PC-3 (cell line): ENCODE data around the gene BUD31. TPM values are rescaled to one million over a fixed set of nuclear protein-coding genes. Genes with fewer than 3 reads are reported as not detected.
A peak's percentile ranks its signal among the peaks of the same experiment; 100 is the strongest.
"Not testable (repeated sequence)": the region's sequence is repeated elsewhere in the genome, so short reads cannot be mapped to it uniquely, and the experiment has no call there.

ENCODE experiments used
- ATAC-seq: fragments of 200-7000 bp; cut with Tn5 transposase; 2 replicates; pipeline ENCODE4 v1.9.1; 2020; ENCODE audit warnings: mild to moderate bottlenecking, moderate library complexity
- BruUV-seq: library from RNA; stranded (reverse); fragments of 400-500 nt; replicated peaks from 2 replicates; lab custom pipeline; 2021; lab: Mats Ljungman, UMichigan
- CTCF ChIA-PET: fragments of 300-600 bp; sonication (Branson Sonifier 250); formaldehyde crosslinking; loops from one replicate; lab custom pipeline; 2022; ENCODE audit warnings: antibody characterized with exemption; lab: Charles Lee
- POLR2A ChIA-PET: fragments of 300-600 bp; sonication (Branson Sonifier 250); formaldehyde crosslinking; loops from one replicate; lab custom pipeline; 2022; ENCODE audit warnings: antibody characterized with exemption; ENCODE audit not compliant: unreplicated experiment; lab: Charles Lee
- DNase-seq: peaks from one replicate; pipeline ENCODE4 v3.0.0-alpha.2; 2015
- H2AFZ ChIP-seq: fragments of 300-600 bp; sonication (generic); 2 replicates; pipeline ENCODE4 v1.6.0; 2016; ENCODE audit warnings: antibody characterized with exemption, low read length
- H3F3A ChIP-seq: fragments of 300-600 bp; sonication (generic); one replicate; pipeline ENCODE4 v1.6.0; 2017; ENCODE audit warnings: antibody characterized with exemption, low read length, control low read depth, mild to moderate bottlenecking; ENCODE audit not compliant: unreplicated experiment
- H3K27ac ChIP-seq: fragments of 300-600 bp; sonication (generic); 2 replicates; pipeline ENCODE4 v1.5.1; 2016; ENCODE audit warnings: mild to moderate bottlenecking, low read length
- H3K27me3 ChIP-seq: fragments of 300-600 bp; sonication (generic); 2 replicates; pipeline ENCODE4 v1.6.1; 2016; ENCODE audit warnings: low read length, mixed read lengths
- H3K36me3 ChIP-seq: fragments of 300-600 bp; sonication (generic); 2 replicates; pipeline ENCODE4 v1.6.1; 2016; ENCODE audit warnings: low read depth, mixed run types, low read length, mixed read lengths
- H3K4me1 ChIP-seq: fragments of 300-600 bp; sonication (generic); 2 replicates; pipeline ENCODE4 v1.5.1; 2016; ENCODE audit warnings: low read length; ENCODE audit not compliant: insufficient read depth
- H3K4me2 ChIP-seq: fragments of 300-600 bp; sonication (generic); 2 replicates; pipeline ENCODE4 v1.6.0; 2016; ENCODE audit warnings: low read length
- H3K4me3 ChIP-seq: fragments of 300-600 bp; sonication (generic); 2 replicates; pipeline ENCODE4 v1.5.1; 2016; ENCODE audit warnings: mild to moderate bottlenecking, low read length, mixed read lengths
- H3K79me2 ChIP-seq: fragments of 300-600 bp; sonication (generic); 2 replicates; pipeline ENCODE4 v1.6.1; 2017; ENCODE audit warnings: low read length, mixed read lengths
- H3K9ac ChIP-seq: fragments of 300-600 bp; sonication (generic); 2 replicates; pipeline ENCODE4 v1.6.0; 2016; ENCODE audit warnings: mild to moderate bottlenecking, low read length
- H3K9me2 ChIP-seq: fragments of 300-600 bp; sonication (generic); replicated peaks from 2 replicates; pipeline ENCODE4 v1.6.1; 2016; ENCODE audit warnings: mixed run types, low read length, mixed read lengths
- H3K9me3 ChIP-seq: fragments of 300-600 bp; sonication (generic); 2 replicates; pipeline ENCODE4 v1.6.1; 2016; ENCODE audit warnings: low read length, mixed read lengths
- H4K20me1 ChIP-seq: fragments of 300-600 bp; sonication (generic); 2 replicates; pipeline ENCODE4 v1.6.1; 2016; ENCODE audit warnings: low read length, mixed read lengths
- EZH2 ChIP-seq: fragments of 300-600 bp; sonication (generic); IDR thresholded peaks from one replicate; pipeline ENCODE4 v1.6.1; 2017; ENCODE audit warnings: antibody characterized with exemption, mild to moderate bottlenecking, low read length; ENCODE audit not compliant: unreplicated experiment
- EZH2phosphoT487 ChIP-seq: fragments of 300-600 bp; sonication (generic); IDR thresholded peaks from 2 replicates; pipeline ENCODE4 v1.6.1; 2018; ENCODE audit warnings: mild to moderate bottlenecking, antibody characterized with exemption, low read length, borderline replicate concordance
- intact Hi-C: fragments of 100-400 bp; cut with micrococcal nuclease; formaldehyde crosslinking; loops from 2 replicates; pipeline ENCODE4 v1.9.0; 2023
- total RNA-seq: library from RNA; depleted of rRNA; stranded (reverse); fragments of >200 nt; gene quantifications from 2 replicates; pipeline ENCODE4 v1.2.3, GENCODE V29; 2014
- TF ChIP-seq, protein P1 (sequence below): fragments of 300-600 bp; sonication (generic); conservative IDR thresholded peaks from 2 replicates; pipeline ENCODE4 v1.5.1; 2017; ENCODE audit warnings: antibody characterized with exemption, low read depth, mild to moderate bottlenecking, low read length

BUD31 gene
- total RNA-seq, 1 experiment from 2014 or later = 144 TPM

DNA sequence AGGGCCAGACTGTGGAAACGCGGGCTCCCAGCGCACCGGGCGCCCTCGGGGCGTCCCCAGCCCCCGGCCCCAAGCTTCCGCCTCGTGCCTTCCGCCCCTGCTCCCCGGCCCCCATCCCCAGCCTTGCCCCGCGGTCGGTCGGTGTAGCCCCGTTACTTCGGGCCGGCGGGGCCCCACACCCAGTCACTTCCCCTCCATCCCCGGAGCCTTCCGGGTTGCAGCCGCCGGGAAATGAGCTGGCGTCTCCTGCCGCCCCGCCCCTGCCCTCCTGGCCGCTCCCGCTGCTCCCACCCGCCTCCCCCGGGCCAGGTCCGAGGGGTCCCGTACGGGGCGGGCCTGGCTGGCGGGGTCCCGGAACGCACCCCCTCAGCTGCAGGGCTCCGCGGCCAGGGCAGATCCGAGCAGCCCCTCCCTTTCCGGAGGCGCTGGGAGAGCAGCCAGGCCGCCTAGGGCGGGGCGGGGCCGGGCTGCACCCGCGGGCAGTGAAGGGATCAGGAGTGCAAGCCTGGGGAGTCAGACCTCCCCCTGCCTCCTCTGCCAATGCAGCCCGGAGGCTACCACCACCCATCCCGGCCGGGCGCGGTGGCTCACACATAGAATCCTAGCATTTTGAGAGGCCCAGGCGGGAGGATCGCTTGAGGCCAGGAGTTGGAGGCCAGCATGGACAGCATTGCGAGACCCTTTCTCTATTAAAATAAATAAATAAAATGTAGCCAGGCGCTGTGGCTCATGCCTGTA lies 33.5 kb upstream of the BUD31 start:
- intact Hi-C loops = loop anchor here (5.0 kb wide), 1 partner anchor 163 kb away; no protein-coding TSS in a partner anchor
- CTCF ChIA-PET = interaction anchor here (0.9 kb wide), 1 partner anchor 40 kb away, joined by 7 read pairs; no protein-coding TSS in a partner anchor

DNA sequence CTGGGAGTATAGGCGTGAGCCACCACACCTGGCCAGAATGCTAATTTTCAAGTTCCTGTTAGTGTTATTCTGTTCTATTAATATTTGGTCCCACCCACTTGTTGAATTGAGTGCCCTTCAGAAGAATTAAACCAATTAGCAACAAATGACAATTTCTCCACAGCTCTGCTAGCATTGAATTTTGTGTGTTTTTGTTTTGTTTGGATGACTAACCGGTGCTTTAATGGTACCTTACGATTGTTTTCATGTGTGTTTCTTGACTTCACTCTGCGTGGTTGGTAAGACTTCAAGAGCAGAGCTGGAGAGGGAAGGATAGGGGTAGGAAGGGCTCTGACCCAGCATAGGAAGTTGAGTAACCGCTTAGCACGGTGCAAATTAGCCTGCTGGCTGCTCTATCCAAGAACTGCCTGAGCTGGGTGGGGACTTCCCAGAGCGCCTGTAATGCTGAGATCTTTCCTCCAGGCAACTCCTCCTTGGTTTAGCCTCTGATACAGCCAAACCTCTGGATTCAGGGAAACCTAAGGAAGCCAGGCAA lies 29.7 kb upstream of the BUD31 start:
- Histone ChIP-seq H3K36me3 (peaks cover 9% of the 10 kb centered on the region), H3K27me3 (no peaks in the 10 kb centered on the region), H3K4me3 (no peak overlapping the region), H3K4me1 (peaks cover 10% of the 10 kb centered on the region; the same call in 1 of the 2 replicates), H3K4me2 (no peak overlapping the region), H3K9me3 (no peaks in the 10 kb centered on the region), H3K27ac (no peak overlapping the region), H3K9ac (no peak overlapping the region), H3F3A (no peaks in the 10 kb centered on the region), H4K20me1 (peaks cover 14% of the 10 kb centered on the region; the same call in 1 of the 2 replicates), H3K9me2 (no peaks in the 10 kb centered on the region), H3K79me2 (peaks cover 63% of the 10 kb centered on the region), H2AFZ (no peak overlapping the region)
- DNase-seq (peak; percentile 15), ATAC-seq (peak; percentile 3; the same call in 1 of the 2 replicates)
- ChIA-PET CTCF (no interaction called here), POLR2A (no interaction called here)
- no peak for TF ChIP-seq EZH2phosphoT487
- intact Hi-C loops = loop anchor here (5.0 kb wide), 1 partner anchor 167 kb away; no protein-coding TSS in a partner anchor
- no TSS peak for BruUV-seq

More for the DNA sequence above, 33.5 kb upstream of the BUD31 start:
- DNase-seq = peak; percentile 78
- peaks cover 40% of the 10 kb centered on the region for H3K79me2 ChIP-seq
- H3K9me3 ChIP-seq = no peaks in the 10 kb centered on the region
- H3K9ac ChIP-seq = peak overlapping the region; percentile 82
- peak overlapping the region; percentile 97 for H3K4me2 ChIP-seq
- H4K20me1 ChIP-seq = peaks cover 8% of the 10 kb centered on the region; the same call in 1 of the 2 replicates
- no peaks in the 10 kb centered on the region for H3F3A ChIP-seq
- H3K4me1 ChIP-seq = peaks cover 9% of the 10 kb centered on the region; the same call in 1 of the 2 replicates
- no peaks in the 10 kb centered on the region for H3K9me2 ChIP-seq
- BruUV-seq = no TSS peak
- ATAC-seq = peak; percentile 70
- no peaks in the 10 kb centered on the region for H3K27me3 ChIP-seq
- H3K27ac ChIP-seq = peak overlapping the region; percentile 58
- TF ChIP-seq, protein P1, sequence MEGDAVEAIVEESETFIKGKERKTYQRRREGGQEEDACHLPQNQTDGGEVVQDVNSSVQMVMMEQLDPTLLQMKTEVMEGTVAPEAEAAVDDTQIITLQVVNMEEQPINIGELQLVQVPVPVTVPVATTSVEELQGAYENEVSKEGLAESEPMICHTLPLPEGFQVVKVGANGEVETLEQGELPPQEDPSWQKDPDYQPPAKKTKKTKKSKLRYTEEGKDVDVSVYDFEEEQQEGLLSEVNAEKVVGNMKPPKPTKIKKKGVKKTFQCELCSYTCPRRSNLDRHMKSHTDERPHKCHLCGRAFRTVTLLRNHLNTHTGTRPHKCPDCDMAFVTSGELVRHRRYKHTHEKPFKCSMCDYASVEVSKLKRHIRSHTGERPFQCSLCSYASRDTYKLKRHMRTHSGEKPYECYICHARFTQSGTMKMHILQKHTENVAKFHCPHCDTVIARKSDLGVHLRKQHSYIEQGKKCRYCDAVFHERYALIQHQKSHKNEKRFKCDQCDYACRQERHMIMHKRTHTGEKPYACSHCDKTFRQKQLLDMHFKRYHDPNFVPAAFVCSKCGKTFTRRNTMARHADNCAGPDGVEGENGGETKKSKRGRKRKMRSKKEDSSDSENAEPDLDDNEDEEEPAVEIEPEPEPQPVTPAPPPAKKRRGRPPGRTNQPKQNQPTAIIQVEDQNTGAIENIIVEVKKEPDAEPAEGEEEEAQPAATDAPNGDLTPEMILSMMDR = no peak
- TF ChIP-seq EZH2 = no peak
- no peak for TF ChIP-seq EZH2phosphoT487
- POLR2A ChIA-PET = interaction anchor here (0.6 kb wide), 1 partner anchor 64 kb away, joined by 3 read pairs; the partner anchor contains the start of gene CPSF4
- peak overlapping the region; percentile 98; the same call in 1 of the 2 replicates for H2AFZ ChIP-seq
- peak overlapping the region; percentile 87 for H3K4me3 ChIP-seq
- peaks cover 9% of the 10 kb centered on the region; the same call in 1 of the 2 replicates for H3K36me3 ChIP-seq

DNA sequence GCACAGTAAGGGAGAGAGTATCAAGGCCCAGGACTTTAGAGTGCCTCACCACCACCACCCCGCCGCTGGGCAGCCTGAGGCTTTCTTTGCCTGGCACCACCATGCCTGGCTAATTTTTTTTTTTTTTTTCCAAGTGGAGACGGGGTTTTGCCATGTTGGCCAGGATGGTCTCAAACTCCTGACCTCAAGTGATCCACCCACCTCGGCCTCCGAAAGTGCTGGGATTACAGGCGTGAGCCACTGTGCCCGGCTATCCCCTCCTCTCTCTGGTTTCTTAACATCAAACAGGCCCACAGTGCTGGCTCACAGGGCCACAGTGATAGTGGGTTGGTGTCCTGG lies 29.1 kb upstream of the BUD31 start:
- H3K9me3 ChIP-seq, H2AFZ ChIP-seq, BruUV-seq, H3K27me3 ChIP-seq, H3K4me2 ChIP-seq, H3K9me2 ChIP-seq, H3F3A ChIP-seq, ATAC-seq, DNase-seq, POLR2A ChIA-PET, CTCF ChIA-PET, H3K4me3 ChIP-seq, H3K36me3 ChIP-seq, H3K27ac ChIP-seq, H3K9ac ChIP-seq, H3K4me1 ChIP-seq: not testable (repeated sequence)
- Histone ChIP-seq H3K79me2 (peaks cover 63% of the 10 kb centered on the region), H4K20me1 (peaks cover 14% of the 10 kb centered on the region; the same call in 1 of the 2 replicates)
- intact Hi-C loops = loop anchor here (5.0 kb wide), 1 partner anchor 167 kb away; no protein-coding TSS in a partner anchor
